ENCODE data around the gene EXOSC5.

EXOSC5 gene

DNA sequence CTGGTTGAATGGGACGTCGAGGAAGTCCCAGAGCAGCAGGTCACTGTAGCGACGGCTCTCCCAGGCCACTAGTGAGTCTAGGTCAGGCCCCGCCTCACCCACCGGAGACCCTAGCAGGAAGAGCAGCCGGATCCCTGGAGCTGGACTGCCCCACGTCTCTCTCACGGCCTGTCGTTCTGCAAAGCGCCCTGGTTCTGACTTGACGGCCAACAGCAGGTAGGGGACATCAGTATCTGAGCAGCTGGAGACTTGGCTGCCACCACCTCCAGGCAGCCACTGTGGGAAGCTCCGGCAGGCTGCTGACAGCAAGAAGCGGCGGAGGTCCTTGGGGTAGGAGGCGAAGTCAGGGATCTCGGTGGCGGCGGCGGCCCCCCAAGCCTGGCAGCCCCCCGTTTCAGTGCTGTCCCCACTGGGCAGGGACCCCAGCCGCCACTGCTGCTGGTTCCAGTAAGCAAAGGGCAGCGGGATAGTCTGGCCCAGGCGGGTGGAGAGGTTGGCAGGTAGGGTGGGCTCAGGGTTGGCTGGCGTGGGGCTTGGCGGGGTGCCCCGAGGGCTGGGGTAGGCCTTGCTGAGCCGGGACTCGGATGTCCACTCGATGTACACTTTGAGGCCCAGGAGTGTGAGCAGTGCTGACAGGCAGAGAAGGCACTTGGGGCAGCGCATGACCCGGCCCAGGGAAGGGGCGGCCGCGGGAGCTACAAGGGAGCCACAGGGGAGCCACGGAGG lies 29.1 kb upstream of the EXOSC5 start:
- peak; percentile 73 for DNase-seq

- no peak for DNase-seq
These were observed 28.3 kb upstream of the EXOSC5 start for GRCh38 chr19:41425174-41426115.

DNA sequence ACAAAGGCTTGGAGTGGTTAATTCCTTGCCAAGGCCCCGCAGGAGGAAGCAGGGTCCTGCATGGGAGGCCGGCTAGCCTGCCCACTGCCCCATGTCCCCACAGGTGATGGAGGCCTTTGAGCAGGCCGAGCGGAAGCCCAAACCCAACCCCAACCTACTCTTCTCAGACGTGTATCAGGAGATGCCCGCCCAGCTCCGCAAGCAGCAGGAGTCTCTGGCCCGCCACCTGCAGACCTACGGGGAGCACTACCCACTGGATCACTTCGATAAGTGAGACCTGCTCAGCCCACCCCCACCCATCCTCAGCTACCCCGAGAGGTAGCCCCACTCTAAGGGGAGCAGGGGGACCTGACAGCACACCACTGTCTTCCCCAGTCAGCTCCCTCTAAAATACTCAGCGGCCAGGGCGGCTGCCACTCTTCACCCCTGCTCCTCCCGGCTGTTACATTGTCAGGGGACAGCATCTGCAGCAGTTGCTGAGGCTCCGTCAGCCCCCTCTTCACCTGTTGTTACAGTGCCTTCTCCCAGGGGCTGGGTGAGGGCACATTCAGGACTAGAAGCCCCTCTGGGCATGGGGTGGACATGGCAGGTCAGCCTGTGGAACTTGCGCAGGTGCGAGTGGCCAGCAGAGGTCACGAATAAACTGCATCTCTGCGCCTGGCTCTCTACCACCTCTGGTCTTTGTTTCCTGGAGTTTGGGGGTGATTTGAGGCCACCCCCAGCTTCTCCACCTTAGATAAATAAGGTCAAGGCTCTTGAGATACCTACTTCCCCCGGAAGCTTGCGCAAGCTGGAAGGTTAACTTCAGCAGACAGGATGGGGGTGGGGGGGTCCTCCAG lies 27.4 kb upstream of the EXOSC5 start:
- DNase-seq = peak; percentile 29

- DNase-seq = peak; percentile 34
These were observed 25.8 kb upstream of the EXOSC5 start for GRCh38 chr19:41422955-41423354.

DNA sequence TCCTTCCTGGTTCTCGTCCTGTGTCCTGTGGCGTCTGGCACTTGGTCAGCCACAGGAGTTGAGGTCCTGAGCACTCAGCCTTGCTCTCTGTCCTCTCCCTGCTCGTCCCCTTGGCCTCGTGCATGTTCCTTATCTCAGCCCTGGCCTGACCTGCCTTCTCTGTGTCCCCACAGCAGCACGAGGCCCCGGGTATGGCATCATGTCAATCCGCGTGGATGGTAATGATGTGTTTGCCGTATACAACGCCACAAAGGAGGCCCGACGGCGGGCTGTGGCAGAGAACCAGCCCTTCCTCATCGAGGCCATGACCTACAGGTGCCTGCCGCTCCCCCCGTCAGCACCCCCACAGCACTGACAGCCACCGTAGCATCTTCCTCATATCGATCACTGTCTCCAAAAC lies 25.3 kb upstream of the EXOSC5 start:
- DNase-seq = peak; percentile 38

DNA sequence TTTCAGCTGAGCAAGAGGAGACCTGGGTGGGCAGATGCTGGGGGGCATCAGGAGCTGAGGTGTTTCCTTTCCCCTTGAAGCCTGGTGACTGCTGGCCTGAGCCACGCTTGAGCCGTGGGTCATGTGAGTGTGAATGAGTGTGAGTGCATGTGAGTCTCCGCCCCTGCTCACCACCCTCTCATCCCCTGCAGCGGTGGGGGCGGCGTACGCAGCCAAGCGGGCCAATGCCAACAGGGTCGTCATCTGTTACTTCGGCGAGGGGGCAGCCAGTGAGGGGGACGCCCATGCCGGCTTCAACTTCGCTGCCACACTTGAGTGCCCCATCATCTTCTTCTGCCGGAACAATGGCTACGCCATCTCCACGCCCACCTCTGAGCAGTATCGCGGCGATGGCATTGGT lies 24.8 kb upstream of the EXOSC5 start:
- DNase-seq = no peak

DNA sequence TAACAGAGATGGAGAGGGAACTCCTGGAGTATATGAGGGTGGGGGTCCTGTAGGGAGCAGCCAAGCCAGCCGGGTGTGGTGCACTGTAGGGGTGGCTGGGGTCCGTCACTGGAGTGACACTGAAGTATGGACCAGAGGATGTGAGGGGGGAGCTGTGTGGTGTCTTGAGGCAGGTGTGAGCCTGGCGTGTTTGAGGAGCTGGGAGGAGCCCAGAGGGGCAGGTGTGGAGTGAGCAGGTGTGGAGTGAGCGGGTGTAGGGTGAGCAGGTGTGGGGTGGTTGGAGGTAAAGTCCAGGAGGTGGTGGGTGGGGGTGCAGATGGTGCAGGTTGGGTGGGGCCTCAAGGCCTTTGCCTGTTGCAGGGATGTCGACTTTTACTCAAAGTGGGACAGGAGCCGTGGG lies 24.2 kb upstream of the EXOSC5 start:
- peak; percentile 98 for DNase-seq

DNA sequence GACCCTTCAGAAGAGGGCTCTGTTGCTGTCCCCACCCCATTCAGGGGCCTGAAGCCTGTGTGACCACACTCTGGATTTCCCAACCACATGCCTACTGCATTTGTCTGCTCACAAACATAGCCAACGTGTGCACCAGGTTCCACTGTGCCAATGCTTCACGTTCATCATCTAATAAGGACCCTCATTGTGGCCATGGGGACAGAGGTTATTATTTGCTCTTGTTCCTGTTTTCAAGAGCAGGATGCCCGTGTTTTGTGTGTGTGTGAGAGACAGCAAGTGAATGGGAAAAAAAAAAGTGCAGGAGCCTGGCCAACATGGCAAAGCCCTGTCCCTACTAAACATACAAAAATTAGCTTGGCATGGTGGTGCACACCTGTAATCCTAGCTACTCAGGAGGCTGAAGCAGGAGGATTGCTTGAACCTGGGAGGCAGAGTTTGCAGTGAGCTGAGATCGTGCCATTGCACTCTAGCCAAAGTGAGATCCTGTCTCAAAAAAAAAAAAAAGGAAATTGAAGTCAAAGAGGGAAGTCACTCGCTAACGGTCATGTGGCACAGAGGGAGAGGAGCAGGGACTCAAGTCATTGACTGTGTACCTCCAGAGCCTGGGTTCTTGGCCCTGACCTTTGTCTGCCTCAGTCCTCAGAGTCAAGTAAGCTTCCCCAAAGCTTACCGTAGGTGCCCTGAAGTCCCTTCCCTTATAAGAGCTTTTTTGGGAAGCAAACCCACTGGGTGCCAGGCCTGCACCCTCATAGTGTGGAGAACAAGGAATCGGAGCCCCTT lies 23.1 kb upstream of the EXOSC5 start:
- peak; percentile 59 for DNase-seq

DNA sequence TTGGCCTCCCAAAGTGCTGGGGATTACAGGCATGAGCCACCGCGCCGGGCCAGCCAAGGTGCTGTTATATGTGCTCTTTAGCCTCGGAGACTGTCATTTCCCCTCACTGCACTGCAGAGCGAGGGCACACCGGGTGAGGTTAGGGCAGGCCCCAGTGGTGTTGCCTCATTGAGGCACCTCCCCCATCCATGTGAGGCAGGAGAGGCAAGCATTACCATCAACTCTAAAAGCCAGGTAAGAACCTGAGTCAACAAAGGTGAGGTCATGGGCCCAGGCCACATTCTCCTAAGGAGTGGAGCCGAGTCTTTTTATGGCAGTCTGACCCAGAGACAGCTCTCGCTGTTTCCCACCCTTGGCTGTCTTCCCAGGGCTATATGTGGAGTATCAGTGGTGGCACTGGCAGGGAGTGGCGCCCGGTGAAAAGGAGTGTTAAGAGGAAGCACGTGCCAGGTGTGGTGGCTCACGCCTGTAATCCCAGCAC lies 19.1 kb upstream of the EXOSC5 start:
- DNase-seq = peak; percentile 98

DNA sequence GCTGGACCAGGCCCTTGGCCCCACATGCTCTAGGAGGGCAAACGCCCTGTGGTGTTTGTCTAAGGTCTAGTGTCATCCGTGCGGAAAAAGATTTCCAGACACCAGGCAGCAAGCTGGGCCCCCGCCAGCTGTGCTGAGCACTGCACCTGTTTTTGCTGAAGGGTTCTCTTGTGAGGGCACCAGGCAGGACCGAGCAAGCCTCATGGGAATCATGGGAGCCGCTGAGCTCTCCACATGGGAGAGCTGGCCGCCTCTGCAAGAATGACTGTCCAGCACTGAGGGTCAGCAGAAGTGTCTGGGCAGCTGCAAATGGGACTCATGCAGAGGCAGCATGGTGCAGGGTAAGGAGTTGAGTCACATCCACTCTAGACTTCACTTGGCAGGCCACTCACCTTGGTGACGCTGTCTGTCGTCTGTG lies 18.0 kb upstream of the EXOSC5 start:
- peak; percentile 100 for DNase-seq

DNA sequence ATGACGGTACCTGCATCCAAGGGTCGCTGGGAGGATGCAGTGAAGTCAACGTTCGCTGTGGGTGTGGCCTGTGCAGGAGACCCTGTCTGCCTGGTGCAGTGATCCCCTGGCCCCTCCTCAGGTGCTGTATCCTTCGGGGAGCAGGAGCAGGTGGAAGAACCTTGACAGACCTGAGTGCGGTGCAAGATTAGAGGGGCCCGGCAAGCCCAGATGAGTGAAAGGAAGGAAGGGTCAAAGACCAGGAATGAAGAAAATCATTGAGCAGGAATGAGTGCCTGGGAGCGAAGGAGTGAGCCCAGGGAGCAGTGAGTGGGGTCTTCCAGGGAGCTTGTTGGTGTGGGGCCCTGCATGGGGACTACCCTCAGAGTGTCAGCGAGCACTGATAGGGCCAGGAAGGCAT lies 17.3 kb upstream of the EXOSC5 start:
- no peak for DNase-seq

GRCh38 chr19:41413947-41414346 lies 16.8 kb upstream of the EXOSC5 start:
- no peak for DNase-seq

DNA sequence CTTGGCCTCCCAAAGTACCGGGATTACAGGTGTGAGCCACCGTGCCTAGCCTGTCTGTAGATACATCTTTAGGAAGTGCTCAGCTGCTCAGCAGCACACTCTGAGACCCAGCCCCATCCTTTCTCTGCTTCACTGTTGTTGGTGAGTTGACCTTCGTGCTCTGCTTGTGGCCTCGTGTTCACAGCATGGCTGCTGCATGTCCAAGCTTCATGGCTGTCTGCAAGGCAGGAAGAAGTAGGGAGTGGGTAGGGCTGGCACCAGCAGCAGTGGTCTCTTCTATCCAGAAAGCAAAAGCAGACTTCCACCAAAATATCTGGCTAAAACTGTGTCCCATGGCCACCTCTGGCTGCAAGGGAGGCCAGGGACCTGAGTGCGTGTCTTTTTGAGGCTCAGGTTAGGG lies 15.8 kb upstream of the EXOSC5 start:
- DNase-seq = no peak

DNA sequence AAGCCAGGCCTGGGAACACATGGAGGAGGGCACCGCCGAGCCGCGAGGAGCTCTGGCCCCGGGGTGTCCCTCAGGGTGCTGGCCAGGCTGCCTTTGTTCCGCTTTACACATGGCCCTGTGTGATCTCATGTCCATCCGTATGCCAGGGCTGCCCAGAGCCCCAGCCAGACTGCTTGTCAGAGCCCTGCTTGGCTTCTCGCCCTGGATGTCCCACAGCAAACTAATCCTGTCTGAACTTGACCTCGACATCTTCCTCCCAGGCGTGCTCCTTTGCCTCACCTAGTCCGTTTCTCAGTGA lies 14.8 kb upstream of the EXOSC5 start:
- DNase-seq = no peak

DNA sequence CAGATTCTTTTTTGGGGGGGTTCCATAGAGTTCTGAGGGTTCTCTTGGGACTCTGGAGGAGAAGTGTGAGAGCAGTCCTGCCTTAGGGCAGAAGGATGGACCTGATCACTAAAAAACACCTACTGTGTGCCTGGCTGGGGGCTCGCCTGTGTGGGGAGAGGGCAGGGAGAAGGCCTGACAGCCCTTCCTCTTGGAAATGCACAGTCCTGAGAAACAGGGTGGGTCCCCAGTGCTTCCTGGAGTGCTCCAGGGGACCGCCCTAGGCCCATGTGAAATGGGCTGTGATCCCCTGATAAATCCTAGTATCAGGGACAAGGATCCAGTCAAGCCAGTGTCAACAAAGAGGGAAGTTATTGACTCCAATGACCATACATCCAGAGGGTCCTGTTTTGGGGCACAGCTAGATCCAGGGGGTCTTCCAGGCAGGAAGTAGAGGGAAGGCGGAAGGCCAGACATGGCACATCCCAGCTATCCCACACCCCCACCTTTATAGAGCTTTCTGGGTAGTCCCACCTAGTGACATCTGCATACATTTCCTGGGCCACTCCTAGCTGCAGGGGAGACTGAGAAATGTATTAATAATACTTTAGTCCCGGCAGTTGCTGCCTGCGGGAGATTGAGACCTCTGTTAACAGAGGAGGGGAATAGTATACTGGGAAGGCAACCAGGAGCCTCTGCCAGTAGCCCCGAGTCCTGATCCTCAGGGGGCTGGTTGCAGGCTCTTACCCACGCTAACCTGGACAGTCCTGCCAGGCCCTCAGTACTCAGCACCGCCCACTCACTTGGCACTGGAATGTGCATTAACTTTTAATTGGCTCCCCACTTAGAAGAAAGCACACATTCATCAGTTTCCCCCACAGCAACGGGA lies 14.2 kb upstream of the EXOSC5 start:
- DNase-seq = no peak

GRCh38 chr19:41410336-41411054 lies 13.3 kb upstream of the EXOSC5 start:
- no peak for DNase-seq

- peak; percentile 99 for DNase-seq
These were observed 12.1 kb upstream of the EXOSC5 start for GRCh38 chr19:41409288-41409687.

- DNase-seq = peak; percentile 63
These were observed 11.7 kb upstream of the EXOSC5 start for GRCh38 chr19:41408846-41409245.

- DNase-seq = peak; percentile 57
These were observed 11.1 kb upstream of the EXOSC5 start for GRCh38 chr19:41408256-41408655.

DNA sequence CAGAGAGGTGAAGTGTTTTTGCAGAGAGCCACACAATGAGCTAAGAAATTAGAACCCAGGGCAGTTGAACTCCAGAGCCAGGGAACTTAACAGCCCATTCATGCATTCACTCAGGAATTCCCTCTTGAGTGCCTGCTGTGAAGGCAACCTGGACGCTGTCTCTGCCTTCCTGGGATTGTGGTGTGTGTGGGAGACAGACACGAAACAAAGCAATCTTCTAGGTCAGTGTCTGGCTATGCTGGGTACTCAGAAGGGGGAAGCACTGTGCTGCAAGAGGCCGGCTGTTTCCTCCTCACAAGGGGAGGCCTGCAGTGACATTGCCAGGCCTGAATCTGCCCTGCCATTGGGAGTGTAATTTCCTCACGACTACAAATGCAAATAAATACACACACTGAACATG lies 10.1 kb upstream of the EXOSC5 start:
- peak; percentile 77 for DNase-seq

DNA sequence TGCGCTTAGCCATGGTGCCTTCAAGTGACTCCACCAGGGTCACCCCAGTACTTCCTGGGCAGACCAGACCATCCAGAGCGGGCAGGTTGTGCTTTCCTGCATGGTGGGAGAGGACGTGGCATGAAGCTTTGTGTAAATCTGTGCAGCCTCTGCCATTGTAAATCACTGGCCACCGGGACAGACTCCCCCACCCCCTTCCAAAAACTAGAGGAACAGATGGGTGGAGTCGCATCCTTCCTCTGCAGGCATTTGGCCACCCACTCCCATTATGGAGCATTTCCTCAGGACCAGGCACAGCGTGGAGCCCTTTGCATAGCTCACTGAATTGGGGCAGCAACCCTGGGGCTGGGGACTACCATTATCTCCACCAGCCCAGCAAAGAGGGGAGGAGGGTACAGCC lies 8.6 kb upstream of the EXOSC5 start:
- DNase-seq = no peak

All from DMS53 (cell line).